CD4-positive, alpha-beta T cell treated with Interleukin-6 for 4 hours (primary cell): ENCODE results near the gene PDE9A.

ENCODE experiments used
- DNase-seq: peaks from one replicate; pipeline ENCODE4 v3.0.0-alpha.2; 2020; ENCODE audit warnings: mixed read lengths

PDE9A gene

DNA sequence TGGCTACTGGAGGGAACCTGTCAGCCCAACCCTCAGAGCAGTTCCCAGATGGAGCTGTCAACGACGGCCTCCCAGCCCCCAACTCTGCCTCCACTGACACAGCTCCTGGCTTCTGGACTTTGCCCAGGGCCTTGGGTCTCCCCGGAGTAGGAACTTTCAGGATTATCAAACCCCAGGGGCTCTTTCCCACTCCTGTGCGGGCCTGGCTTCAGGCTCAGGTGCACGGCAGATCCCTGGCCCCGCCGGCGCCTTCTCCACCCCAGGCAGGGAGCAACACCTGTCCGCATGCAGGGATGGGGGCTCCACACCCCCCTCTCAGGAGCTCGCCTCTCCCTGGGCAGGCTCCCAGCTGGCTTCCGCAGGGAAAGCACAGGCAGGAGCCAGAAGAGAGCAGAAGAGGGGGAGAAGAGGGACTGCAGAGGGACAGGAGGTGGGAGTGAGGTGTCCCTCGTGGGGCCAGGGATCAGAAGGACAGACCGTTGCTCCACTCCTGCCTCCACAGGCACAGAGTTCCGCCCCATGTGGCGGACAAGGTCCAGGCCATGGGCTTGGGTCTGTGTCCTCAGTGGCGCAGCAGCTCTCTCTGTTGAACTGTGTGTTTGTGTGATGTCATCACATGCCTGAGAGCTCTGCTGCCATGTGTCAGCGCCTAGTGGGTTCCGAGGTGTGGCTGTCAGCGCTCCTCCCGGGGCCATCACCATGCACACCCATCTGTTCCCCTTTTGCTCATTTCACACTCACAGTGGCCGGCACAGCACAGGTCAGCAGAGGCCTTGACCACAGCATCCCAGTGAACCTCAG, 107.7 kb downstream of the PDE9A start:
- no peak for DNase-seq

DNA sequence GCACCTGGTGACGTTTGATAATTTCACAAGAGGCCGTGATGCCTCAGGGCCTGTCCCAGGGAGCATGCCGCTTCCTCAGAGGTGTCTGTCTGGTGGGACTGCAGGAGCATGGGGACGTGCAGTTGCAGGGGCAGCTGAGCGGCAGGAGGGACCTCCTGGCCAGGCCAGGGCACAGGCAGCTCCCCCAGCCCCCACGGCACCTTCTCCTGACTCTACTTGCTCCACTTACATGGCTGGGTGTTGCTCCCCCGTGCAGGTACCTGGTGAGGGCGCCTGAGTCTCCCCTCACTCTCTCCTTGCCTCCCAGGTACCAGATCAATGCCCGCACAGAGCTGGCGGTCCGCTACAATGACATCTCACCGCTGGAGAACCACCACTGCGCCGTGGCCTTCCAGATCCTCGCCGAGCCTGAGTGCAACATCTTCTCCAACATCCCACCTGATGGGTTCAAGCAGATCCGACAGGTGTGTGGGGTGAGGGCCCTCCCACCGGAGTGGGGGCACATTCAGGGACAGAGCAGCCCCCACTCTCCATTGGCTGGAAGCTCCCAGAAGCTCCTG, 108.4 kb downstream of the PDE9A start:
- DNase-seq = no peak

DNA sequence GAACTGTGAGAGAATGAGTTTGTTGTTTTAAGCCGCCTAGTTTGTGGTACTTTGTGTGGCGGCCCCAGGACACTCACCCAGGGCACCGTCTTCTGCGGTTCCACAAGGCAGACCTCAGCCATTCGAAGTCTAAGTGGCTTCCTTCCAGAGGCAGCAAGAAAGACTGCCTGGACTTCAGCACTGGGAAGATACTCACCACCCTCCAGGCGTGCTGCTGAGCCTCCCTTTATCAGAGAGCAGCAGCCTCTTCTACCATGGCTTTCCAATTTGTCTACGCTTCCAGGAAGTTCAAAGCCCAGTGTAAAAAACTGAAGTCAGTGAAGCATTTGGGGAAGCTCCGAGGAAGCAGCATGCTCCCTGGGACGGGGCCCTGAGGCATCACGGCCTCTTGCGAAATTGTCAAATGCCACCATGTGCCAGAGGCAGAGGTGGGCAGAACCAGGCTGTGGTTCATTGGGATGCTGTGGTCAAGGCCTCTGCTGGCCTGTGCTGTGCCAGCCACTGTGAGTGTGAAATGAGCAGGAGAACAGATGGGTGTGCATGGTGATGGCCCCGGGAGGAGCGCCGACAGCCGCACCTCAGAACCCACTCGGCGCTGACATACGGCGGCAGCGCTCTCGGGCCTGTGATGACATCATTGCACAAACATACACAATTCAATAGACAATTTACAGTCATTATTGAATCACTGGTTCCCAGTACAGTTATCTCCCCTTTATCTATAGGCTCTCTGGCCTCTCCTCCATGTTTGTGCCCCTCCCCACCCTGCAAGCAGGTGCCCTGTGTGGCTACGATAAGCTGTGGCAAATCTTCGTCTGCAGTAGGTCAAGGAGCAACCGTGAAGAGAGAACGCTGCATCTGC, 110.4 kb downstream of the PDE9A start:
- DNase-seq = no peak

DNA sequence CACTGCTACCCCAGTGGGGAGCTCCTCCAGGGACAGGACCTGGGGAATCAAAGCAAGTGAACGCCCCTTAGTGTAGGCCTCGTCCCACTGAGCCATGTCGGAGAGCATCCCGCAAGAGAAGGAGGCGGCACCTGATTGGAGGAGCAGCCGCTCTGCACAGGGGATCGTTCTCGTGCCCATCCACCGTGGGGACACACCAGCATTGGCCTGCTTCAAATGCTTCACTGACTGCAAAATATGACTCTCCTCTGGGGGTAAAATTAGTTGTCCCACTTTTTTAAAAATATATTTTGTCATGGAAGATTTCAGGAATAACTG, 111.0 kb downstream of the PDE9A start:
- no peak for DNase-seq

DNA sequence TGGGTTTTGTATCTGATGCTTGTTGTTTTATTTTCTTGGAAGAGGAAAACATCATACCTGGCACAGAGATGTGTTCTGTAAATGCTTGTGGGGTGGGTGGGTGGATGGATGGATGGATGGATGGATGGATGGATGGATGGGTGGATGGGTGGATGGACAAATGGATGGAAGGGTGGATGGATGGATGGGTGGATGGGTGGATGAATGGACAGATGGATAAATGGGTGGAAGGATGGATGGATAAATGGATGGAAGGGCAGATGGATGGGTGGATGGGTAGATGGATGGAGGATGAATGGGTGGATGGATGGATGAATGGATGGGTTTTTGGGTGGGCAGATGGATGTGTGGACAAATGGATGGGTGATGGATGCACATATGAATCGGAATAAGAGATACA, 111.5 kb downstream of the PDE9A start:
- no peak for DNase-seq

DNA sequence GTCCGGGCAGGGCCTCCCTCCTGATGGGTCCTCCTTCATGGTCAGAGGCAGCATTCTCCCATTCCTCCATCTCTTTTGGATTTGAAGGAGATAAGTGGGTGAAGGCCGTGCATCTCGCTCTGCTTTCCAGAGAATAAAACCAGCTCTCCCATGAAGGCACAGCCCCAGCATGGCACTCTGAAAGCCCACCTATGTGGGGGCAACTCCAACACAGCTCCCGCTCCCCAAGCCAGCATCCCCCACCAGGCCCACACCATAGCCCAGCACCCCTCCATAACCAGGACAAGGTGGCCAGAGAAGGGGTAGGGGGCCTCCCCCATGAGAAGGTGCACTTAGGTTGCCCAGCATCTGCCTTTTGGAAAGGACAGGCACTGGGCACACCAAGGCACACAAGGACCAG, 112.2 kb downstream of the PDE9A start:
- DNase-seq = no peak

DNA sequence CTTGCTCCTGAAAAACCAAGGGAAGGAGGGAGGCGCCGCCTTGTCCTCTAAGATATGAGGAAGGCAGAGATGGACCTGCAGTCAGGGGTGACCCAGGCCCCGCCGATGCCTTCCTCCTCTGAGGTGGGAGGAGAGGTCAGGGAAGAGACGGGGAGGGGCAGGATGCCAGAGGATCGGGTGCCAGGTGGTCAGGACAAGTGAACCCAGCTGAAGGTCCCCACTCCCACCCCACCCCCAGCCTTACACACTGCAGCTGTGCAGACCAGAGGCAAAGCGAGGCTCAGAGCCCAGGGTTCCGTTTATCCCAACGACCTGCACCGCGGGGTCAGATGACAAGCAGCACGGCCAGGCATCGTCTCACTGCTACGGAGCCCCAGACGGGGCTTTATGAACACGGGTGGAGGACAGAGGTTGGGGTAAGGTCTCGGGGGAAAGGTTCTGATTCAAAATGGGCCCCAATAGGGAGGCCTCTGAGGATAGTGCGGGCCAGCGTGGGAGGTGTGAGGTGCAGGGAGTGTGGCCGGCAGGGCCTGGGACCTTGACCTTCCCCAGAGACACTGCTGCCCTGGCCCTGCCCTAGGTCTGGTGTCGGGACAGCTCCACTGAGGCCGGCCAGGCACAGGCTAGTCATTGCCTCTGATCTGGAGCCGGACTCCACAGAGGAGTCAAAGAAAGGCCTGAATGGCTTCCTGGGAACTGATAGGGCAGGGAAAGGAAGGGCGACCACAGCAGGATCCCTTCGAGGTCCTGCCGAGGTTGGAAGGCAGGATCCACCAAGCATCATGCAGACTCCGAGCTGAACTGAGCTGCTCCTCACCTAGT, 113.5 kb downstream of the PDE9A start:
- no peak for DNase-seq

DNA sequence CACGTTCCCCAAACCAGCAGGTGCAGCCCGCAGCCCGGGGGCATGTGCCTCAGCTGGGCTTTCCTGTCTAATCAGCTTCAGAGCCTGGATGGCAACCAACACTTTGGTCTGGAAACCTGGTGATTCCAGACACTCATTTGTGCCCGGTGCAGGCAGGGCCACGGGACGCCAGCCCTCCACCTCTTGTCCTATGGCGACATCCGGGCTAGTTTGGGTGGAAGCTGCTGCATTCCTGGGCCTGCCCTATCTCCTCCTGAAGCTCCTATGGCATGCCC, 114.1 kb downstream of the PDE9A start:
- DNase-seq = no peak

DNA sequence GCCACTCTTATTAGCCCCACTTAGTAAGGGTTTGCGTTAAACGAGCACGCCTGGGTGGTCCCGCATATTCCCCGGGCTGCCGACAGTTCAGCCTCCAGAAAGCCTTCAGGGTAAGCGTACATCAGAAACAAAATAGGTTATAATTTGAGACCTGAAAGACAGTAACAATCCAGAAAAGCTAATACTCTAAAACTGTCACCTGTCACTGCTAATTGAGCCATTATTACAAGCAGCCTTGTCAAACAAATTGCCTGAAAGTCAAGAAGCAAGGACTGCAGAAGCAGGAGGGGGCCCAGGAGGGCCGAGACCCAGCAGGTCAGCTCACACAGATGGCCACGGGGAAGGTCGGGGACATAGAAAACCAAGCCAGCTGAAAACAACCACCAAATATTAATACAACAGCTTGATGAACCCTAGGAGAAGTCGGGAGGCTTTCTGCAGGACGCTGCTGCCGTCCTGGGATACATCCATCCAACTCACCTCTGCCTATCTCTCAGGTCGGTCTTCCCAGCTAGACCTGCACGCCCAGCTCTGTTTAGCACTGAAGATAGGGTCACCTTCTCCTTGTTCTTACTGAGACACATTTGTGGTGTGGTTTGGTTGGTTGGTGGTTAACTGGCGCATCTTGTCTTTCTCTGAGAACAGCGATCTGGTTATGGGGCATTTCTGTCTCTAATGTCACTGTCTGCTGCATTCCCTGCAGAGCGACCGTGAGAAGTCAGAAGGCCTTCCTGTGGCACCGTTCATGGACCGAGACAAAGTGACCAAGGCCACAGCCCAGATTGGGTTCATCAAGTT, 115.1 kb downstream of the PDE9A start:
- DNase-seq = no peak

DNA sequence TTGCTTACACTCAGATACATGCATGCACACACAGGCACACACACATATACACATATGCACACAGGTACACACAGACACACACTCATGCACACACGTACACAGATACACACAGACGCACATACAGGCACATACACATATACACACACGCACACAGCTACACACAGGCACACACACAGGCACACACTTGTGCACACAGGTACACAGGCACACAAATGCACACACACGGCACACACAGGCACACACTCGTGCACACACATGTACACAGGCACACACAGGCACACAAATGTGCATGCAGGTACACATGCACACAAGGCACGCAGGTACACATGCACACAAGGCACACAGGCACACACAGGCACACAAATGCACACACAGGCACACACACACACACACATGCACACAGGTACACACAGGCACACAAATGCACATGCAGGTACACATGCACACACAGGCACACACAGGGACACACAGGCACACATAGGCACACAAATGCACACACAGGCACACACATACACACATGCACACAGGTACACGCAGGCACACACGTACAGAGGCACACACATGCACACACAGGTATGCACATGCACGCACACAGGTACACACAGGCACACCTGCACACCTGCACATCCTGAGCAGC, 115.9 kb downstream of the PDE9A start:
- no peak for DNase-seq

DNA sequence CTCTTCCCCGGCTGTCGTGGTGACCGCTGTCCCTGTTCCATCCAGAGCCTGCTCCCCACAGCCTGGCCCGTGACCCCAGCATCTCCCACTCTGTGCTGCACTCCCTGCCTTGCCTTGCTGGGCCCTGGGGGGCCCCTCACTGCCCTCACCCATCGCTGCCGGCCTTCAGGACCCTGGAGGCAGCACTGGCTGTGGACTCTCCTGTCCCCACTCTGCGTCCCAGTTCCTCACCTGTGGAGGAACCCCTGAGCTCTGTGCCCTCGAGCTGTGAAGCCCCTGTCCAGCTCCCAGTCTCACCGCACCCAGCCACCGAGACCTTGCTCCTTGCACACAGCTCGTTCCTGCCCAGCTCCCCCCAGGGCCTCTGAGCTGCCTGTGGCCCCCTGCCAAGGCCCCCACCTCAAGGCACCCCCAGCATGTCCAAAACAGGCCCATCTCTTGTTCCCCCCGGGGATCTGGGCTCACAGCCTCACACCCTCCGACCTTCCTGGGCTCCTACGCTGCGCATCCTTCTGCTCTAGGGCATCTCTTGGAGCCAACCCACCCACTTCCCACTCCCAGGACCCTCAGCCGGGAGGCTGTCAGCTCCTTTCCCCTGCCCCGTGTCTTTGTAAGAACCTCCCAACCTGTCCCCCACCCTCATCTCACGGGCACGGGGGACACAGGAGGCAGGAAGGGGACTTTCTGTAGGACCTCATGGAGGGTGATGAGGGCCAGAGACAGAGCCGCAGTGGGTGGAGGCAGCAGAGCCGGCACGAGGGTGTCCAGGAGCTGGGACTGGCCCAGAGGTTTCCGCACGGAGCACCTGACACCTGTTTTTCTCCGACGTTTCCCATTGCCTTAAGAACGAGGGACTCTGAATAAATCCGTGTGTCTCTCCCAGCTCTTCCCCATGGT, 116.6 kb downstream of the PDE9A start:
- DNase-seq = no peak

DNA sequence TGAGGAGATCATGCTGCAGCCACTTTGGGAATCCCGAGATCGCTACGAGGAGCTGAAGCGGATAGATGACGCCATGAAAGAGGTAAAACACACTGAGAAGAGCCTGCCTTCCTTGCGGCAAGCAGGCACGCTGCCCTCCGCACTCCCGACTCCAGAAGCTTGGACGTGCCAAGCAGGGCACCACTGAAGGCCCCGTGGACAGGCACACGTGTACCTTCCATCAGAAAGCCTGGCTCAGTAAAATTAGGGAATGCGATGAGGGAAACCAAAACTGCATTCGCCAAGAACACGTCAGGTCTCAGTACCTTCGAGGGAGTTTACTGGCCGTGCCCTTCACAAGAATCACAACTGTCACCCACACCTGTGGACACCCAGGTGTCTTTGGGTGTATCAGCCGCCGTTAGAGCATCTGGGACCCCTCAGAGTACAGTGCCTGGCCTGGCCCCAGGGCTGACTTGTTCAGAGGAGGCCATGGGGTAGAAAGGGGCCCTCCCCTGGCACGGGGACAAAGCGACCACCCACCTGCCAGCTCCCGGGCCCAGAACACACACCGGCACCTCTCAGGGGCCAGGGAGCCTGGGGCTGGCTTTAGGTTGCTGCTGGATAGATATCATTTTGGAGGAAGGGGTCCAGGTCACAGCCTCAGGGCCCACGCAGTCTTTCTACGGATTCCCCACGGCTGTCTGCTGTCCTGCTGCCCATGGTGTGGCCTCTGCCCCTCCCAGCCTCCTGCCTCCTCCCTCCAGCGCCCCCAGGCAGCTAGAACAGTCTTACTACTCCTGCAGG, 117.5 kb downstream of the PDE9A start:
- no peak for DNase-seq

DNA sequence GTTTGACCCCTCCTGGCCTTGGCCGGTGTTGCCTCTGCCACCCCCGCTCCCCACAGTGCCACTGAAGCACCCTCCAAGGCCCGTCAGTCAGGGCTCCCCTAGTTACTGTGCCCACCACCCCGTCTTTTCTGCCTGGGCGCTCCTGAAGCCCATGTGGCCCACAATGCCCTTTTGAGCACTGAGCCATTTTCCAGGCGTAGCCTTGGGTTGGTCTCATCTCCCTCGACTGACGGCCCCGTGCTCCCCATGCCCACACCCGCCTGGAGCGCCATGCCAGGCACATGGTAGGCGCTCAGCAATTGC, 118.0 kb downstream of the PDE9A start:
- no peak for DNase-seq

DNA sequence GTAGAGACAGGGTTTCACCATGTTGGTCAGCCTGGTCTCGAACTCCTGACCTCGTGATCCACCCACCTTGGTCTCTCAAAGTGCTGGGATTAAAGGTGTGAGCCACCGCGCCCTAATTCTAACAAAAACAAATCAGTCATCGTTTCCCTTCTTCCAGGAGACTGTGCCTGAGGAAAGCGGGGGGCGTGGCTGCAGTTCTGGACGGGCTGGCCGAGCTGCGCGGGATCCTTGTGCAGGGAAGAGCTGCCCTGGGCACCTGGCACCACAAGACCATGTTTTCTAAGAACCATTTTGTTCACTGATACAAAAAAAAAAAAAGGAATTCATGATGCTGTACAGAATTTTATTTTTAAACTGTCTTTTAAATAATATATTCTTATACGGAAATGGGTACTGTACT, 121.7 kb downstream of the PDE9A start:
- DNase-seq = no peak

DNA sequence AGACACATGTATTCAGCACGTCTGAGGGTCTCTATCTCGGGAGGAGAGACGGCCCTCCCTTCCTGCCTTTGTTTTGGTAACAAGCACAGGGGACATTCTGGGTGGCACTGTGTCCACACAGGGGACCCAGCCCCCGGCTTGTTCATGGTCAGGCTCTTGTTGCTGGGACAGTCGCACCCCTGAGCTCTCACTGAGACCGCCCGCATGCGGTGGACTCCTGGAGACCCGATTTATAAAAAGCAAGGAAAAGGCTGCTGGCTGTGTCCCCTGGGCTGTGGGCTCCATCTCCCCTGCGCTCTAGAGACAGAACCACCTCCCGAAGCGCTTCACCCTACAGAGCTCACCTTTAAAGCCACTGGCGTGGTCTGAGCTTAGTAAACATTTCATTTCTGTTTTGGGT, 122.5 kb downstream of the PDE9A start:
- DNase-seq = no peak

DNA sequence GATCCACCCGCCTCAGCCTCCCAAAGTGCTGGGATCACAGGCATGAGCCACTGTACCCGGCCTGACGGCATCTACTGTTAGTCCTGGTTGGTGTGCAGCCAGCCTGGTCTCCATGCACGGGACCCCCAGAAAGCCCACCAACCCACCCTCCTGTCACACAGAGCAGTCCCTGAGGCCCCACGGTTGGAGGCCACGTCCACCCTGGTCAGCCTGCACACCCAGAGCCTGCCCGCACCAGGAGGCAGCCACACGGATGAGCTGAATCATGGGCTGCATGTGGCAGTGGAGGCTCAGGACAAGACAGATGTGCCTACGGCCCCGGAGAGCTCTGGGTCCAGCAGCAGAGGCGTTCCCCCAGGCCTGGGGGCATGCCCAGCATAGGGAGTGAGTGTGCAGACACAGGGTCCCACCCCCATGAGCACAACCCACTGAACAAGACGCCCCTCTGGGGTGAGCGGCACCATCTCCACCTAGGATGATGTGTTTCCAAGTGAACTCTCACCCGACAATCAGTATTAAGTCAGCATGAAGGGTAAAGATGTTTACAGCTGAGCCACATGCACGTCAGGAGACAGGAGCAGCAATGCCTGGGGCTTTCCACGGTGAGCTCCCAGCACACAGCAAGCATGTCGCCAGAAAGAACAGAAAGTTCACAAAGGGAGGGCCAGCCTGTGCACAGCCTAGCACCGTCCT, 123.8 kb downstream of the PDE9A start:
- DNase-seq = no peak

DNA sequence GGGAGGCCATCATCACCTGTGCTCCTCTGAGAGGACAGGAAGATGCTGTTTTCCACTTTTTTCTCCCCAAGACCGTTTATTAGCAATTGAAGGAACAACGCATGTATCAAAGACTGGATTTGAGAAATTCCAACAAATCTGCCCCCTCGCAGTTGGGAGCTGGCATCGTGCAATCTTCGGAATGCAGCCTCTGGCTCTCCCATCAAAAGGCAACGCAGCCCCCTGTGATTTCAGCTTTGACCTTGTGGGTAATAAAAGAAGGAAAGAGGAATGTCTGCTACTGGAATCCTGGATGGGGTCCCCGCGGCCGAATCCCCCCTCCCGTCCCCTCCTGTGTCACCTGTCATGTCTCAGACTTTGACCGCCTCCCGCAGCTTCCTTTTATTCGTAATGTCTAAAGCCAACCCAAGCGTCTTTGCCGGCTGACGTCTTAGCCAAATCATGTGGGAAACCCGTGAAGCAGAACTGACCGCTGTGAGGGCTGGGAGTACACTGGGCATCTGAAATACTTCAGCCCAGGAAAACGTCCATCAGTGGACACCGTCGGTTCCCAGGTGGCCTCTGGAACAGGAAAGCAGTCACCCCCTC, 124.4 kb downstream of the PDE9A start:
- no peak for DNase-seq

DNA sequence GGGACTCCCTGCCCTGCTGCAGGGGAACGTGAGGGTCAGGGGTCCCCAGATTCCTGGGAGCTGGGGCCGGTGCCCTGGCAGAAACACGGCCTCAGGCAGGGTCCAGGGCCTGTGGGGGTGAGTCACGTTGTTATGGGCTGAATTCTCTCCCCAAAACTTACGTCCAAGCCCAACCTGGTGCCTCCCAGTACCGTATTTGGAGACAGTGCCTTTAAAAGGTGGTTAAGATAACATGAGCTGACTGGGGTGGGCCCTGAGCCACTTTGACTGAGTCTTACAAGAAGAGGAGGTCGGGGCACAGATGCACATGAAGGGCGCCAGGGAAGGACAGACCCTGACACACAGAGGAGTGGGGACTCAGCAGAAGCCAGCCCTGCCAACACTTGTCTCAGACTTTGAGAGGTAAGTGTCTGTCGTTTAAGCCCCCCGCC, 126.0 kb downstream of the PDE9A start:
- DNase-seq = no peak

DNA sequence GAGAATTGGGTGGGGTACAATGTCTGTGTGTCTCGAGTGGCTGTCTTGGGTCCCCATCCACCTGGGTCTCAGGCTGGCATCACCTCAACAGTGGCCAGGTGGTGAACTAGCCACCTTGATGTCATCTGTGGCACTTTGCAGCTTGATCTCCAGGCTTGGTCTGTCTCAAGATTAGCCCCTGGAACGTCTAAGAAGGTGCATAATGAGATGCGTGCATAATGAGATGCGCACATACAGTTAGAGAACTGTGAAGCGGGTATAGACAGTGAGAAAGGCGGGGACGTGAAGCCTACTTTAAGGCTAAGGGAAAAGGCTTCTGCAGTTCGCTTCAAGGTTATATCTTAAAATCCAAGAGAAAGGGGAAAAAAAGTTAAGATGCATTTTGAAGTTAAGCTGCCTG, 127.2 kb downstream of the PDE9A start:
- DNase-seq = no peak
